WTC11 (cell line): Measurements from ENCODE around the gene MOBP. TPM values are rescaled to one million over a fixed set of nuclear protein-coding genes. Genes with fewer than 3 reads are reported as not detected.

Experiments used
- ATAC-seq: fragments of 200-7000 bp; cut with Tn5 transposase; 2 replicates; pipeline ENCODE4 v1.10.0; 2021; ENCODE audit warnings: mild to moderate bottlenecking, moderate library complexity
- CTCF ChIA-PET: fragments of 300-600 bp; sonication (Branson Sonifier 250); formaldehyde crosslinking; loops from one replicate; lab custom pipeline; 2021; ENCODE audit warnings: antibody characterized with exemption; lab: Charles Lee
- POLR2A ChIA-PET: fragments of 350-600 bp; sonication (Branson Sonifier 250); formaldehyde crosslinking; loops from one replicate; lab custom pipeline; 2021; ENCODE audit warnings: antibody characterized with exemption; lab: Charles Lee
- DNase-seq: peaks from one replicate; pipeline ENCODE4 v3.0.0; 2021; ENCODE audit warnings: low spot score
- H3K27ac Mint-ChIP-seq: 2 replicates; pipeline ENCODE4 v1.8.0; 2021; ENCODE audit warnings: mixed read lengths
- H3K27me3 Mint-ChIP-seq: 2 replicates; pipeline ENCODE4 v1.8.0; 2021; ENCODE audit warnings: low read depth, mild to moderate bottlenecking, moderate library complexity, mixed read lengths
- H3K36me3 Mint-ChIP-seq: 2 replicates; pipeline ENCODE4 v1.8.0; 2021; ENCODE audit warnings: mixed read lengths
- H3K4me1 Mint-ChIP-seq: 2 replicates; pipeline ENCODE4 v1.8.0; 2022; ENCODE audit warnings: mixed read lengths
- H3K4me3 Mint-ChIP-seq: 2 replicates; pipeline ENCODE4 v1.8.0; 2021; ENCODE audit warnings: mild to moderate bottlenecking, moderate library complexity, mixed read lengths
- H3K9me3 Mint-ChIP-seq: 2 replicates; pipeline ENCODE4 v1.8.0; 2021; ENCODE audit warnings: mixed read lengths
- ATF2 ChIP-seq: sonication (generic); formaldehyde crosslinking; IDR thresholded peaks from 2 replicates; pipeline ENCODE4 v1.8.1; 2022; ENCODE audit warnings: low read depth, missing genetic modification reagents, borderline replicate concordance
- ATF3 ChIP-seq: sonication (generic); formaldehyde crosslinking; conservative IDR thresholded peaks from 2 replicates; pipeline ENCODE4 v1.8.1; 2022; ENCODE audit warnings: mild to moderate bottlenecking, missing genetic modification reagents
- FOXK1 ChIP-seq: sonication (generic); formaldehyde crosslinking; IDR thresholded peaks from 2 replicates; pipeline ENCODE4 v1.8.0; 2022; ENCODE audit warnings: mild to moderate bottlenecking, moderate library complexity, missing genetic modification reagents
- FOXP4 ChIP-seq: sonication (generic); formaldehyde crosslinking; IDR thresholded peaks from 2 replicates; pipeline ENCODE4 v1.8.0; 2022; ENCODE audit warnings: mild to moderate bottlenecking, missing genetic modification reagents
- HMGA2 ChIP-seq: fragments of 250-450 bp; sonication (Bioruptor Pico); IDR thresholded peaks from 2 replicates; pipeline ENCODE4 v1.4.0; 2021; ENCODE audit warnings: mild to moderate bottlenecking, moderate library complexity
- HMGXB4 ChIP-seq: sonication (generic); formaldehyde crosslinking; IDR thresholded peaks from 2 replicates; pipeline ENCODE4 v1.8.1; 2023; ENCODE audit warnings: mild to moderate bottlenecking, moderate library complexity, missing genetic modification reagents
- IRF1 ChIP-seq: sonication (generic); formaldehyde crosslinking; IDR thresholded peaks from 2 replicates; pipeline ENCODE4 v1.8.0; 2023; ENCODE audit warnings: missing genetic modification reagents
- IRF2 ChIP-seq: sonication (generic); formaldehyde crosslinking; IDR thresholded peaks from 2 replicates; pipeline ENCODE4 v1.8.0; 2022; ENCODE audit warnings: low read depth, missing genetic modification reagents, borderline replicate concordance
- JUN ChIP-seq: sonication (generic); formaldehyde crosslinking; IDR thresholded peaks from 2 replicates; pipeline ENCODE4 v1.8.0; 2023; ENCODE audit warnings: mild to moderate bottlenecking, missing genetic modification reagents
- MAX ChIP-seq: sonication (generic); formaldehyde crosslinking; IDR thresholded peaks from 2 replicates; pipeline ENCODE4 v1.8.0; 2022; ENCODE audit warnings: mild to moderate bottlenecking, missing genetic modification reagents
- MLX ChIP-seq: sonication (generic); formaldehyde crosslinking; IDR thresholded peaks from 2 replicates; pipeline ENCODE4 v1.8.1; 2023; ENCODE audit warnings: mild to moderate bottlenecking, missing genetic modification reagents, moderate library complexity
- ZMAT4 ChIP-seq: fragments of 250-450 bp; sonication (Bioruptor Pico); IDR thresholded peaks from 2 replicates; pipeline ENCODE4 v1.9.0; 2021; ENCODE audit warnings: mild to moderate bottlenecking
- ZNF317 ChIP-seq: sonication (generic); formaldehyde crosslinking; IDR thresholded peaks from 2 replicates; pipeline ENCODE4 v1.8.1; 2023; ENCODE audit warnings: low read depth, mild to moderate bottlenecking, moderate library complexity, missing genetic modification reagents, borderline replicate concordance
- ZNF532 ChIP-seq: fragments of 250-450 bp; sonication (Bioruptor Pico); IDR thresholded peaks from 2 replicates; pipeline ENCODE4 v1.9.0; 2021; ENCODE audit warnings: mild to moderate bottlenecking, borderline replicate concordance
- total RNA-seq: library from RNA; stranded (reverse); gene quantifications from 3 replicates; pipeline ENCODE4 v1.2.3, GENCODE V29; 2021

MOBP gene
- total RNA-seq, 1 experiment from 2014 or later: 0.13 TPM

- TF ChIP-seq HMGXB4 (CRISPR knock-in tag): no peak
- TF ChIP-seq, all 79 proteins: peak for 0
Measured at GRCh38 chr3:39466988-39467387, 492 bp upstream of the MOBP start (continued).

GRCh38 chr3:39468108-39468436 lies 592 bp downstream of the MOBP start:
- DNase-seq (no peak), ATAC-seq (0 out of 2 replicates have a peak, but pooled peaks have one; percentile 24)
- no peak overlapping the region for H3K4me3 Mint-ChIP-seq
- ChIA-PET CTCF (interaction anchor here (0.6 to 1.4 kb wide), 7 partner anchors 14 to 710 kb away, joined by 3 to 9 read pairs (median 3); no protein-coding TSS in a partner anchor), POLR2A (no interaction called here)
- H3K4me1 Mint-ChIP-seq: peaks cover 21% of the 10 kb centered on the region
- H3K36me3 Mint-ChIP-seq: peaks cover 5% of the 10 kb centered on the region
- peaks cover 18% of the 10 kb centered on the region for H3K9me3 Mint-ChIP-seq
- no peaks in the 10 kb centered on the region; the same call in 1 of the 2 replicates for H3K27me3 Mint-ChIP-seq
- H3K27ac Mint-ChIP-seq: no peak overlapping the region
- TF ChIP-seq MLX (CRISPR knock-in tag): no peak
- TF ChIP-seq IRF2 (CRISPR knock-in tag): no peak

GRCh38 chr3:39469258-39469657 lies 1.8 kb downstream of the MOBP start:
- Mint-ChIP-seq H3K36me3 (peaks cover 5% of the 10 kb centered on the region), H3K27ac (no peak overlapping the region), H3K4me1 (peaks cover 31% of the 10 kb centered on the region), H3K27me3 (no peaks in the 10 kb centered on the region; the same call in 1 of the 2 replicates), H3K4me3 (no peak overlapping the region), H3K9me3 (peaks cover 28% of the 10 kb centered on the region)
- DNase-seq: no peak
- CTCF ChIA-PET: no interaction called here
- TF ChIP-seq HMGA2: peak; percentile 96
- TF ChIP-seq ATF3 (CRISPR knock-in tag): no peak
- ATAC-seq: no peak
- POLR2A ChIA-PET: no interaction called here

GRCh38 chr3:39469945-39470344 lies 2.5 kb downstream of the MOBP start:
- Mint-ChIP-seq H3K9me3 (peaks cover 32% of the 10 kb centered on the region), H3K4me1 (peaks cover 31% of the 10 kb centered on the region), H3K27ac (no peak overlapping the region), H3K4me3 (no peak overlapping the region), H3K27me3 (no peaks in the 10 kb centered on the region; the same call in 1 of the 2 replicates), H3K36me3 (peaks cover 5% of the 10 kb centered on the region)
- ChIA-PET POLR2A (no interaction called here), CTCF (no interaction called here)
- no peak for DNase-seq
- ATAC-seq: no peak
- TF ChIP-seq ZNF532 (CRISPR knock-in tag): no peak
- no peak for TF ChIP-seq FOXP4
- TF ChIP-seq MLX (CRISPR knock-in tag): no peak
- no peak for TF ChIP-seq ZNF317
- no peak for TF ChIP-seq IRF1 (CRISPR knock-in tag)
- TF ChIP-seq ZMAT4 (CRISPR knock-in tag): no peak
- no peak for TF ChIP-seq ATF2
- TF ChIP-seq MAX (CRISPR knock-in tag): no peak
- TF ChIP-seq IRF2 (CRISPR knock-in tag): no peak
- no peak for TF ChIP-seq FOXK1 (CRISPR knock-in tag)
- TF ChIP-seq JUN (CRISPR knock-in tag): no peak
